A549 (cell line): ENCODE results near the gene MCTP1. TPM values are rescaled to one million over a fixed set of nuclear protein-coding genes. Genes with fewer than 3 reads are reported as not detected.

Experiments
- ATAC-seq, 2 experiments: fragments of 200-7000 bp in 1 of 2; fragments of >200 bp in 1 of 2; cut with Nextera tagmentation in 1 of 2; cut with Tn5 transposase in 1 of 2; 3 replicates each; pipeline versions ENCODE4 v1.8.0 to v1.9.1; 2018 to 2020; ENCODE audit warnings: mild to moderate bottlenecking in 1 of 2, moderate library complexity in 1 of 2
- CTCF ChIA-PET: fragments of 300-600 bp; sonication (Branson Sonifier 250); formaldehyde crosslinking; extraction: SDS; loops from one replicate; lab custom pipeline; 2021; ENCODE audit warnings: antibody characterized with exemption, inconsistent platforms; lab: Yijun Ruan, JAX
- POLR2A ChIA-PET: fragments of 350-600 bp; formaldehyde crosslinking; extraction: SDS; loops from one replicate; lab custom pipeline; 2021; ENCODE audit warnings: antibody characterized with exemption, inconsistent platforms; lab: Yijun Ruan, JAX
- DNase-seq, 2 experiments: peaks; one replicate each; pipeline versions ENCODE4 v3.0.0 to v3.0.0-alpha.2; 2011 to 2016; ENCODE audit warnings: low read depth in 1 of 2, low spot score in 1 of 2
- FAIRE-seq: peaks from 2 replicates; lab custom pipeline; 2011; peaks lifted over from hg19 to GRCh38; lab: Jason Lieb, UNC
- H3K27ac ChIP-seq, 2 experiments: fragments of >200 bp; sonication (Bioruptor Twin); formaldehyde crosslinking; 3 replicates each; pipeline ENCODE4 v1.5.1; 2016 to 2017
- H3K4me1 ChIP-seq: fragments of >200 bp; sonication (Bioruptor Twin); formaldehyde crosslinking; 3 replicates; pipeline ENCODE4 v1.6.1; 2016
- H3K4me2 ChIP-seq: fragments of >200 bp; sonication (Bioruptor Twin); formaldehyde crosslinking; 3 replicates; pipeline ENCODE4 v1.6.1; 2016
- H3K4me3 ChIP-seq: fragments of >200 bp; sonication (Bioruptor Twin); formaldehyde crosslinking; 3 replicates; pipeline ENCODE4 v1.5.1; 2016
- H3K9me3 ChIP-seq: fragments of >200 bp; sonication (Bioruptor Twin); formaldehyde crosslinking; 3 replicates; pipeline ENCODE4 v1.6.1; 2016
- ATOH8 ChIP-seq: fragments of 250-450 bp; sonication (Bioruptor Pico); IDR thresholded peaks from 2 replicates; pipeline ENCODE4 v1.5.0; 2020; ENCODE audit warnings: low read depth, mild to moderate bottlenecking, moderate library complexity
- BCL3 ChIP-seq: fragments of >200 bp; sonication (Bioruptor Twin); formaldehyde crosslinking; IDR thresholded peaks from 3 replicates; pipeline ENCODE4 v1.6.1; 2016
- E2F6 ChIP-seq: IDR thresholded peaks from 2 replicates; pipeline ENCODE4 v1.6.1; 2012; ENCODE audit warnings: low read depth, borderline replicate concordance
- EHF ChIP-seq: fragments of 250-450 bp; sonication (Bioruptor Pico); IDR thresholded peaks from 2 replicates; pipeline ENCODE4 v1.5.0; 2020; ENCODE audit warnings: mild to moderate bottlenecking
- EHMT2 ChIP-seq: fragments of 200-600 bp; sonication (generic); IDR thresholded peaks from 2 replicates; pipeline ENCODE4 v1.6.1; 2016; ENCODE audit warnings: antibody characterized with exemption, low read depth, mild to moderate bottlenecking, moderate library complexity
- GATA3 ChIP-seq: IDR thresholded peaks from 2 replicates; pipeline ENCODE4 v1.6.1; 2012; ENCODE audit warnings: borderline replicate concordance
- HDAC2 ChIP-seq: fragments of 200-600 bp; sonication (generic); IDR thresholded peaks from 2 replicates; pipeline ENCODE4 v1.6.1; 2016
- HES2 ChIP-seq: fragments of >200 bp; sonication (Bioruptor Twin); formaldehyde crosslinking; IDR thresholded peaks from 2 replicates; pipeline ENCODE4 v1.6.1; 2016
- HMGXB4 ChIP-seq: fragments of 250-450 bp; sonication (Bioruptor Pico); IDR thresholded peaks from 2 replicates; pipeline ENCODE4 v1.5.0; 2021; ENCODE audit warnings: mild to moderate bottlenecking, moderate library complexity, borderline replicate concordance
- HOXB5 ChIP-seq: fragments of 250-450 bp; sonication (Bioruptor Pico); IDR thresholded peaks from 2 replicates; pipeline ENCODE4 v1.5.0; 2020; ENCODE audit warnings: mild to moderate bottlenecking, moderate library complexity
- KDM5A ChIP-seq: fragments of 200-600 bp; sonication (generic); IDR thresholded peaks from 2 replicates; pipeline ENCODE4 v1.6.1; 2016; ENCODE audit warnings: antibody characterized with exemption, mild to moderate bottlenecking
- MAFK ChIP-seq: fragments of 450-650 bp; IDR thresholded peaks from 2 replicates; pipeline ENCODE4 v1.6.1; 2014; ENCODE audit not compliant: partially characterized antibody
- NPAS2 ChIP-seq: fragments of 250-450 bp; sonication (Bioruptor Pico); IDR thresholded peaks from 2 replicates; pipeline ENCODE4 v1.8.0; 2022; ENCODE audit warnings: mild to moderate bottlenecking, moderate library complexity, borderline replicate concordance
- PBX3 ChIP-seq: IDR thresholded peaks from 2 replicates; pipeline ENCODE4 v1.6.1; 2012
- PHF8 ChIP-seq: fragments of 200-600 bp; sonication (generic); IDR thresholded peaks from 2 replicates; pipeline ENCODE4 v1.6.1; 2016; ENCODE audit warnings: low read depth, mild to moderate bottlenecking, antibody characterized with exemption, moderate library complexity, borderline replicate concordance
- POLR2A ChIP-seq: IDR thresholded peaks from 2 replicates; pipeline ENCODE4 v1.6.1; 2012; ENCODE audit warnings: mild to moderate bottlenecking, low read length
- RFX5 ChIP-seq: fragments of 450-650 bp; IDR thresholded peaks from 2 replicates; pipeline ENCODE4 v1.7.1; 2014; ENCODE audit warnings: antibody characterized with exemption, mild to moderate bottlenecking, moderate library complexity
- SREBF2 ChIP-seq: fragments of 450-650 bp; IDR thresholded peaks from 2 replicates; pipeline ENCODE4 v1.6.1; 2014; ENCODE audit warnings: mild to moderate bottlenecking, moderate library complexity
- TP53 ChIP-seq: fragments of 250-450 bp; sonication (Bioruptor Pico); IDR thresholded peaks from 2 replicates; pipeline ENCODE4 v1.5.0; 2021; ENCODE audit warnings: mild to moderate bottlenecking, moderate library complexity
- USF2 ChIP-seq: fragments of 450-650 bp; IDR thresholded peaks from 2 replicates; pipeline ENCODE4 v1.6.1; 2014; ENCODE audit warnings: antibody characterized with exemption
- WGBS: methylation state at CpG from one replicate; pipeline ENCODE4 v1.1.6; 2017; ENCODE audit errors: missing lambda C conversion rate; 5-methylcytosine and 5-hydroxymethylcytosine counted together
- polyA plus RNA-seq, 4 experiments: library from polyadenylated mRNA; depleted of rRNA in 3 of 4; stranded (reverse); fragments of >200 nt; fragmentation: RNase III in 1 of 4; extraction: RNeasy Plus Mini Kit Qiagen cat#74134 plus additional on column Dnase treatment in 1 of 4; gene quantifications; 2 replicates in 3 of 4; 3 replicates in 1 of 4; pipeline ENCODE4 v1.2.3, GENCODE V29; 2011 to 2017

Gene MCTP1
- polyA plus RNA-seq, 2 of the 4 experiments (the other 2 are of a cell fraction), result 5.4 to 6.9 TPM

- 19% methylated on average over 1 of the region's 1 CpG for WGBS
- ATAC-seq, result no peak
Observed at GRCh38 chr5:95152131-95152530, 132.8 kb downstream of the MCTP1 start.

More at GRCh38 chr5:95152131-95152530, 132.8 kb downstream of the MCTP1 start:
- TF ChIP-seq EHF (CRISPR knock-in tag) (no peak), POLR2A (no peak), TP53 (CRISPR knock-in tag) (no peak), PHF8 (no peak), KDM5A (no peak), EHMT2 (no peak), BCL3 (no peak), RFX5 (no peak), HMGXB4 (CRISPR knock-in tag) (no peak), E2F6 (no peak), USF2 (no peak), ATOH8 (CRISPR knock-in tag) (no peak), HES2 (no peak), SREBF2 (no peak), MAFK (no peak), NPAS2 (CRISPR knock-in tag) (no peak), HOXB5 (CRISPR knock-in tag) (no peak), GATA3 (no peak), HDAC2 (no peak), PBX3 (no peak)
- FAIRE-seq, result no peak
- H3K4me2 ChIP-seq, result no peak overlapping the region
- H3K4me1 ChIP-seq, result no peaks in the 10 kb centered on the region
- H3K4me3 ChIP-seq, result no peak overlapping the region
- peaks cover 8% of the 10 kb centered on the region; the same call in 1 of the 3 replicates for H3K9me3 ChIP-seq
- H3K27ac ChIP-seq, result no peak overlapping the region
- no peak for DNase-seq
- POLR2A ChIA-PET, result no interaction called here
- CTCF ChIA-PET, result no interaction called here
